PC-9 (cell line): Measurements from ENCODE around the gene TRAF1.

Experiments
- CTCF ChIP-seq: fragments of 200-600 bp; sonication (generic); conservative IDR thresholded peaks from 2 replicates; pipeline ENCODE4 v1.6.1; 2017; ENCODE audit warnings: mixed run types, antibody characterized with exemption, mild to moderate bottlenecking, moderate library complexity
- EZH2 ChIP-seq: fragments of 200-600 bp; sonication (generic); IDR thresholded peaks from 2 replicates; pipeline ENCODE4 v1.8.0; 2017; ENCODE audit warnings: antibody characterized with exemption, low read depth

GRCh38 chr9:120956862-120957261 lies 30.3 kb upstream of the TRAF1 start:
- TF ChIP-seq EZH2 (no peak), CTCF (no peak)
